HG03066 (cell line): ENCODE results near the gene PLCB4.
"Not testable (repeated sequence)": the region's sequence is repeated elsewhere in the genome, so short reads cannot be mapped to it uniquely, and the experiment has no call there.

ENCODE experiments used
- ATAC-seq: cut with Tn5 transposase; IDR thresholded peaks from one replicate; pipeline ENCODE4 v1.9.1; 2021; ENCODE audit warnings: low read depth; ENCODE audit not compliant: unreplicated experiment

The PLCB4 gene

DNA sequence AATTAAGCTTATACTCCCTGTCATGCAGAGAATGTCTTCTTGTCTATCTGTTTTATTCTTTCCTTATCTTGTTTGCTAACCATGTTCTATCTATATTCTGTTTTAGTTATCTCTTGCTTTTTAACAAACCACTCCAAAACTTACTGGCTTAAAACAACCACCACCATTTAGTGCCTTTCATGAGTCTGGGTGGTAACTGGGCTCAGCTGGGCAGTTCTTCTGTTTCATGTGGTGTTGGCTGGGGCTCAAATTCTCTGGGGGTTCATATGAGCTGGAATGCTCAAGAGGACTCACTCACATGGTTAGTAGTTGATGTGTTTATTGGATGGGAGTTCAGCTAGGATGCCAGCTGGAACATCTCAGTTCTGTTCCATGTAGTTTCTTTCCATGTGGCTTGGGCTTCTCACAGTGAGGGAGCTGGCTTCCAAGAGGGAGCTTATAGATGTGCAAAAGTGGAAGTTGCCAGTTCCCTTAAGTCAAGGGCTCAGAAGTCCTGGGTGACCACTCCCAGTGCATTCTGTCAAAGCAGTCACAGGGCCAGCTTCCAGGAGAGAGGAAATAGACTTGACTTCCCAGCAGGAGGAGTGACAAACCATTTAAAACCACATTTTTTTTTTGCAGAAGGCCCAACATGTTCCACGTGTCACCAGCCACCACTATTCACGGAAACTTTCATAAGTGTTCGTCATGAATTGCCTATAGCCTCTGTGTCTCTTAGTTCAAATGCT is 70.4 kb downstream of the PLCB4 start:
- no peak for ATAC-seq

DNA sequence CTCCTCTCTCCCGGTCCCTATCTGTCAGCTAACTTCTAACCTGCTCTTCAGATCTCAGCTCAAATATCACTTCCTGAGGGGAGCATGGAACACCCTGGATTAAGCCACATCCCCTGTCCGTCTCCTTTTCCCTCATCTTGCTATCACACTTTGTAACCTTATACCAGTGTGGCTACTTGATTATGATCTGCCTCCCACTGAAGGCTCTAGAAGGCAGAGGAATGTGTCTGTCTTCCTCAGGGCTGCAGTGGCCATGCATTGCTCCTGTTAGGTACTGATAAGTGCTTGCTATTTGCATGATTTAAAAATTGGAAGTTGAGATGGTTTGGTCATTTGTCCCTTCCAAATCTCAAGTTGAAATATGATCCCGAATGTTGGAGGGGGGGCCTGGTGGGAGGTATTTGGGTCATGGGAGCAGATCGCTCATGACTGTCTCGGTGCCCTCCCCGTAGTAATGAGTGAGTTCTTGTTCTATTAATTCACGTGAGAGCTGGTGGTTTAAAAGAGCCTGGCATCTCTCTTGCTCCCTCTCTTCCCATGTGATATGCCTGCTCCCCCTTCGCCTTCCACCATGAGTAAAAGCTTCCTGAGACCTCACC is 71.4 kb downstream of the PLCB4 start:
- no peak for ATAC-seq

DNA sequence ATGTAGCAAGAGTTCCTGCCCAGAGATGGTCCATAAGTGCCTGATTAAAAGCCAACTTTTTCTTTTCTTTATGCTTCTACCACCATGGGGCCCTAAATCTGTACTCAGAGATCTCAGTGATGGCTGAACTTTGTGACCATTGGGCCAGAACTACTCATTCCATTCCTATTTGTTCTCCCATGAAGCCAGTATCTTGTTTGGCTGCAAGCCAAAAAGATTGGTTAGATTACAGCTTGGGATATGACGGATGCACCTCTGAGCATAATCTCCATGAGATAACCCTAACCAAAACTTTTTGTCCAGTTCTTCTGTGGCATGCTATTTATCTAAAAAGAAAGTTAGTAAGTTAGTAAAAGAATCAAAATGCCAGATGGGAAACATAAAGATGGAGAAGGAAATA is 72.2 kb downstream of the PLCB4 start:
- no peak for ATAC-seq

DNA sequence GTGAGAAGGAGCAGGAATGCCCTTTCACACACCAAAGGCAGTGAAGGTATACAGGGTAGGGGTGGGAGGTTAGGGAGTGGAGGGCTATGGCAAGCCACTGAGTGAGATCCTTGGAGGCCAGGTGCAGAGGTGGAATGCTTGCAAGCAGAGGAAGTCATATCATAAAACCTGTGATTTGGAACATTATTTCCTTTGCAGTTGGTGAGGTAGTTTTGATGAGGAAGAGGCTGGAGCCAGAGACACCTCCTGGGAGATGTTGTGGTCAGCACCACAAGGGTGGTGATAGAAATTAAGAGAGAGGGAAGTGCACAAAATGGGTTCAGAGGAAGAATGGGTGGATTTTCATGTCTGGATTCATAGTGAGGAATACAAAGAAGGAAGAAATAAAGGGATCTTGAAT is 73.0 kb downstream of the PLCB4 start:
- no peak for ATAC-seq

DNA sequence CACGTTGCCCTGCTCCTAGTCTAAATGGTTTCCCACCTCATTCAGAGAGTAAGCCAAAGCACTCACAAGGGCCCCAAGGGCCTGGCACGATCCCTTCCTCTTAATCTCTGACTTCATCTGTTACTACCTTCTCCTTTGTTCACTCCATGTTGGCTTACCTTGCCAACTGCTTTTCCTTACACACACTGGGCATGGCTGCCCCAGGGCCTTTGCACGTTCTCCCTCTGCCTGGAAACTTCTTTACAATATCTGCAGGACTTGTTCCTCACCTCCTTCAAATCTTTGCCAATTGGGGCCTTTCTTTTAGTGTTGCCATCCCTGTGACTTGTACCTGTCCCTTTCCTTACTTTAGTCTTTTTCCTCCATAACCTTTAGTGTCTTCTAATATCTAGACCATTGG is 73.9 kb downstream of the PLCB4 start:
- no peak for ATAC-seq

DNA sequence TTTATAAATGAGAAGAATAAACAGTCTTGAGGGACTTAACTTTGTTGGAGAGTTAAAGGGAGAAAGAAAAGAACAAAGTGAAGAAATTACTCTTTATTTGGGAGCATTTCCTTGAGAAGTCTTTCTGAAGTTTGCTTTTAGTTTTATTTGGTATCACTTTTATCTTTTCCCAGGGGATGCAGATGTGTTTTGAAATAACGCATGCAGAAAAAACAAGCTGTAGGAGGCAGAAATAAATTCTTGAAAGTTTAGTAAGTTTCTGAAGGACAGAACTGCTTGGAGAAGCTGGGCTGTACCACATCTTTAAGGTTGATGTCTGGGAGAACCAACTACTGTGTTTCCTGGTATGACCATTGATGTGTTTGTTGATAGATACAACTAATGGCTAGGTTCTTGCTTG is 75.0 kb downstream of the PLCB4 start:
- ATAC-seq = no peak

DNA sequence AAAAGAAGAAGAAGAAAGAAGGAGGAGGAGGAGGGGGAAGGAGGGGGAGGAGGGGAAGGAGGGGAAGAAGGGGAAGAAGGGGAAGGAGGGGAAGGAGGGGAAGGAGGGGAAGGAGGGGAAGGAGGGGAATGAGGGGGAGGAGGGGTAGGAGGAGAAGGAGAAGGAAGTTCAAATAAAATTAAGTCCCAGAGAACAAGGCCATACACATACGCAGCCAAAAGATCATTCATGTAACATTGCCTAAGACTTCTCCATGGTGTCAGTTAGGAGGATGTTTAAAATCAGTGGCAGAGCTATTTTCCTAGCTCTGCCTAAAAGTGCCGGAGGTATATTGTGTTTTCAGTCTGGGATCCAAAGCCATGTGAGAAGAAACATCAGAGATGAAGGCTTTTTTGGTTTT is 75.8 kb downstream of the PLCB4 start:
- no peak for ATAC-seq

DNA sequence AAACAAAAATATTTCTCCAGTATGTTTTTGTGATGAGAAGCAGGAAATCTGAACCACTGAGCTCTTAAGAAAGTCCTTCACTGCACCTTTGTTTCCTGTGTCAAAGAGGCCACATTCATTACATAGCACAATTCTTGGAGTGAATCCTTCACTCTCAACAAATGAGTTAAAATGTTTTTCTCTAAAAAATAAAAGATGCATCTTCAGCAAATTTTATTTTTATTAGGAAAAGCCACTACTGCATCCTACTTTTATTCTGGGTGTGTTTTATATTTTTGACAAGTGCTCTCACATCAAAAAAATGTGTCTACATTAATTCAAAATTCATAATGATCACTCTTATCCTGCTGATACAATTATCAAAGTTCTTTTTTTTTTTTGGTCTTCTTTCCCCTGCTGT is 76.3 kb downstream of the PLCB4 start:
- no peak for ATAC-seq

DNA sequence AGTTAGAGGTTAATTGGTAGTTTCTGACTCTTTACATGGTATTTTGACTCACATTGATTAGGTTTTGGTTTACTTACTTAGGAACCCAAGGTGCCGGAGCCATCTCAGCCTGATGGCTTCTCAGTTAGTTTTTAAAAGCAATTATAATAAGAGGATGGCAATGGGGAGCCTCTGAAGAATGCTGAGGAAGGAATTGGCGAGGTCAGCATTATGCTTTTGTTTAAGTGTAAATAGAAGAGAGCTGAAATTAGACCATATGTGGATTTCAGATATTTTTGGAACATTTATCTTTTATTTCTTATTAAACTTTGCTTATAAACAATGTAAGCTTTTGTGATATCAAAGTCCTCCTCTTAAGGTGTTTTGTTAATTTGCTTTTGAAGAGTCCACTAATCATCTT is 77.8 kb downstream of the PLCB4 start:
- no peak for ATAC-seq

DNA sequence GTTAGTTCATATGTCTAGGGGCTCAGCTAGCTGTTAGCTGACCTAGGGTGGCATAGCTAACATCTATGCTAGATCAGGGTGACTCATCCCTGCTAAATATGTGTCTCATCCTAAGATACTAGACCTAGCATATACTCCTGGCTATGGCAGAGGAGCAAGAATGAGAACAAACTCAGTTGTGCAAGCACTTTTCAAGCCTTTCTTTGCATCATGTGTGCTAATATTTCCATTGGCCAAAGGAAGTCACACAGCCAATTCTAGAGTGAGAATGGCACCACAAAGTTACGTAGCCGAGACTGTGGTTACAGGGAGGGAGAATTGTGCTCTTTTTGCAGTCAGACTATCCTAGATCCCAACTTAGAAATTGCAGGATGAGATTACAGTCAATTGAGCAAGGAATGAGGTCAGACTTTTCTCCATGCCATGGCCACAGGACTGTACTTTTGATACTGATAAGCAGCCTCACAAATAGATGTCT is 78.7 kb downstream of the PLCB4 start:
- ATAC-seq = no peak

DNA sequence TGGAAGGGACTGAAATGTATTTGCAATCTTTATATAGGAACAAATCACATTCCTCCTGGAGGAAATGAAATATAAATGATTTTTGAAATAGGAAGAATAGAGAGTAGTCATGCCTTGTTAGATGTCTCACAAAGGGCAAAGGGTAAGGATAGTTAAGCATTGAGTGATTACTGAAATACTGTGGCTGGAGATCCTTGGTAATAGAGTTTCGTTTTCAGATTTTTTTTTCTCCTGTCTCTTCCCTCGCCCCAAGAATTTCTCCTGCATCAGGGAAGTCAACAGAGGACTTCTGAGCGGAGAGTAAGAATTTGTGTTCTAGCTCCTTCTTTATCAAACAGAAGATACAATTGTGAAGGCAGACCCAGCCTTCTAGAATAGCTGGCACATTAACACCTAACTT is 79.4 kb downstream of the PLCB4 start:
- no peak for ATAC-seq

DNA sequence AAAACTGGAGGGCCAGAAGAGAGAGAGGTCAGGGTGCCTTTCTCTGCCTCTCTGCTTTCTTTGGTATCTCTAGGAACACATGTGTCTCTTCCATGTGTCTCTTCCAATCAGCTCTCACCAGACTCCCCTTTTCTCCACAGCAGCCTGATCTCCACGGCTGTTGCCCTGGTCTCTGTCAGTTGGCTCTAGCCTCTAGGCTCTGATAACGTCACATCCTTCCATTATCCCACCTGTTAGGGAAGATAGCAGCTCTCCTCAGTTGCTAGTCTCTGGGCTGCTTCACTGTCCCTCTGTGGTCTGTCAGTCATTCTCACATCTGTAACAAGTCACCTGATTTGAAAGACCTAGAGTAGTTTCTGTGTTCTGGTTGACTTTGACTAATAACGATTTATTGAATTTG is 80.2 kb downstream of the PLCB4 start:
- no peak for ATAC-seq

DNA sequence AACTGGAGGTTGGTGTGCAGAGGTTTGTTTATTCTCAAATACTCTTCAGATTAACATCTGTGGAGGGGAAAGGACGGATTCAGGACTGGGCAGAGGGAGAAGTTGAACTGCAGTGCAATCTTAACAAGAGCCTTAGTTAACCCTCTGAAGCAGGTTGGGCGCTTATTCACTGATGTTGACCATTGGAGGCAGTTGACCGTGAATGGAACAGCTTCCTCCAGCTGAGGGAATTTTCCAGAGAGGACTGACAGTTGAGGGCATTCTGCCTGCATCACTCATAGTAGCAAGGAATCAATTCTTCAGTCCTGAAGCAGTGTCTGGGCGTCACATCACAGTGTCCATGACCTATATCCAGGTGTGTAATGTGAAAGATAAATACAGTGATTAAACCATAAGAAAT is 80.9 kb downstream of the PLCB4 start:
- ATAC-seq = no peak

DNA sequence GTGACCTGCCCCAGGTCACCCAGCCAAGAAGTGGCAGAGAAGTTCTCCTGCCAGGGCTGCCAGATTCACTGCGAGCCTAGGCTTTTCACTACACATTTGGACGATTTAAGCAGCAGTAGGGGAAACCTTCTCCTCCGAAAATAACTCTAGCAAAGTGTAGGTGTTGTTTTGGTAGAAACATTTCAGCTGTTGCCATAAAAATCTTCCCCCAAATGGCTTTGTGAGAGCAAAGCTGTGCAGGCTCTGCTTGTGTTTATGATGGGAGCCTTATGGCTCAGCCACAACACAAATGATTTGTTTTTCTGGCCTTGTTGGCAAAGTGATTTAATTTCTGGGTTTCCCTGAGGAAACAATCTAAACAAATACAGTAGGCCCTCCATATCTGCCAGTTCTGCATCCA is 81.8 kb downstream of the PLCB4 start:
- no peak for ATAC-seq

DNA sequence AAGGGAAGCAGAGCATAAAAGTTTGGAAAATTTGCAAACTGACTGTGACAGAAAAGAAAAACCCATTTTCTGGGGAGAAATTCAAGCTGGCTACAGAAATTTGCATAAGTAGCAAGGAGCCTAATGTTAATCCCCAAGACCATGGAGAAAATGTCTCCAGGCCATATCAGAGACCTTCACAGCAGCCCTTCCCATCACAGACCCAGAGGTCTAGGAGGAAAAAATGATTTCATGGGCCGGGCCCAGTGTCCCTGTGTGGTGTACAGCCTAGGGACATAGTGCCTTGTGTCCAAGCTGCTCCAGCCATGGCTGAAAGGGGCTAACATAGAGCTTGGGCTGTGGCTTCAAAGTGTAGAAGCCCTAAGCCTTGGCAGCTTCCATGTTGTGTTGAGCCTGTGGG is 83.3 kb downstream of the PLCB4 start:
- ATAC-seq = not testable (repeated sequence)

DNA sequence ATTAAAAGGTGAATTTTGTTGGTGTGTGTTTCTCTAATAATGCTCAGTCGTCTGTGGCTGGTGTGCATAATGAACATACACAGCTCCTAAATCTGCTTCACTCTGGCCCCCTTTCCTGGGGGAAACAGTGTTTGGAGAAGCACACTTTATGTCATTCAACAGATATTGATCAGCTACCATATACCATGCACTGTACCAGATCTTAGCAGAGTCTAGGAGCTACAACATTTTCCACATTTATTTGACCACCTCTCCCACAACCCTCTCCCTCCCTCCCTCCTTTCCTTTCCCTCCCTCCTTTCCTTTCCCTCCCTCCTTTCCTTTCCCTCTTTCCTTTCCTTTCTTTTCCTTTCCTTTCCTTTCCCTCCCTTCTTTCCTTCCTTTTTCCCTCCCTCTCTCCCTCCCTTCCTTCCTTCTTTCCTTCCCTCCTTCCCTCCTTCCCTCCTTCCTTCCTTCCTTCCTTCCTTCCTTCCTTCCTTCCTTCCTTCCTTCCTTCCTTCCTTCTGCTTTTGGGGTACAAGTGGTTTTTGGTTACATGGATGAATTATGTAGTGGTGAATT is 85.7 kb downstream of the PLCB4 start:
- no peak for ATAC-seq

DNA sequence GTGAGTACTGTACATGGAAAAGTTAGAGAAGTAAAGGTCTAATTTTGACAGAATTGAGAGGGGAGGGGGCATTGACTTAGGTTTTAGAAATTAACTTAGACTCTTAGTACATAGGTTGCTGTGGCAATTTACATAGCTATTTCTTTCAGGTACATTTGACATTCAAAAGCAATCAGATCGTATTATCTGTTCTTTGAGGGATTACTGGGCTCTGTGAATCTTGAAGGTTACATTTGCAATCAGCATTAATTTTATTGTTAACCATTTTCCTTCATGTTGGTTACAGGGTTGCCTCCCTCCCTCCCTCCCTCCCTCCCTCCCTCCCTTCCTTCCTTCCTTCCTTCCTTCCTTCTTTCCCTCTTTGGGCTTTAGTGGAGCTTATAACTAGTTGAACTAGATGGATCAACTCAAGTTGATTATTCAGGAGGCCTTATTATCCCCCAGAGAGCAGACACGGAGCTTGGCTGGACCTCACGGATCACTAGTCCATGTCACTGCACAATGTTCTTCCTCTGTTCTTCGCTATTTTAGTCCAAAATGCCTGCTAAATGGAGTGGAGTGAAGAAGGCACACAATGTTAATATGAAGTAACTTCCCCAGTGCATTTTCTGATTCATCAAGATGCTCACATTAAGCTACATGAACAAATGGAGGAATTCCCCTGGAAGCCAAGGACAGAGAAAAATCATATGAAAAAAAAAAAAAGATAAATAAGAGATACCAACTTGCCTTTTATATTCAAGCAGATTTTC is 87.8 kb downstream of the PLCB4 start:
- no peak for ATAC-seq

DNA sequence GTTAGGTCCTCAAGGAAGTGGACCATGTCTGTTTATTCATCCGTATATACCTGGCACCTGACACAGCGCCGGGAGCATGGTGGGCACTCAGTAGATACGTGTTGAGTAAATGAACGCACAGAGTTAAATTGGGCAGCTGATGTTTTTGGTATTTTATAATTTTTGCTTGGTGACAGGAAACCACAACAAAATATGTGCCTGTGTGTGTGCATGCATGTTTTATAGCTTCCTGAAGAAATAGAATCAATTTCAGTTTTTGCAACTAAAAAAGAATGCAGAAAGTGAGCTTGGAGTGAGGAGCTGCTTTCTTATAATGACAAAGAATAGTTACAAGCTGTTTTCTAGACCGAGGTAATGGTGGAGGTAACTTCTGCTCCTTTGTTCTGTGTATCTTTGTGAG is 91.4 kb downstream of the PLCB4 start:
- ATAC-seq = no peak

DNA sequence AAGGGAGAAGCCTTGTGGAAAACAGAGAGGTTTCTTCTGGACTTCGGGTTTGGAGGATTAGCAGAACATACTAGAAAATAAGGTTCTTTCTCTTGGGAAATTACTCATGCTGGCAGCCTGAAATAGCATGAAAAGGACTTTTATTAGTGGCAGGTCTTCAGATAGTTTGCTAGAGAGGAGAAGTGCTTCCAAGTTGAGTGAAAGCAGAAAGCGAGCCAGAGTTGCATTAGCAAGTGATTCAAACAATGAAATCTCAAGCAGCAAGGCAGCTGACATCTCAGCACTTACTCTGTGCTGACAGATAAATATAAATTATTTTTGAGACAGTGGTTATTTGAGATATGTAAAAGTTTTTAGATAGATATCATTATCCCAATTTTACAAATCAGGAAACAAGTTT is 91.9 kb downstream of the PLCB4 start:
- no peak for ATAC-seq

DNA sequence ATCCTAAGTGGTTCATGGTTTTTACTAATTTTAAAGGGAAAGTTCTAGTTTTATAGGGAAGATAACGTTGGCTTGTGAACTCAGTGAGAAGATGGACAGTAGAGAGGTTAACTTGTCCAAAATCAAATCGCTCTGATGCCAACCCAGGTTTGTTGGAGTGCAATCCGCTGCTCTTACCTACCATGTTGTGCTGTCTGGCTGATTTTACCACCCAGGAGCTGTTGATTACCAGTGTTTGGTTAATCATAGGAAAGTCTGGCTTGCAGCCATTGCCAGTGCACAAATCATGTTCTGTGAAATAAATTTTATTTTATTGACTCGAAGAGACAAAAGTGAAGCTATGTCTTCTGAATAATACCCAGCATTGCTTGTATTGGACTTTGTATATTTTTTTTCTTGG is 92.4 kb downstream of the PLCB4 start:
- ATAC-seq = no peak

DNA sequence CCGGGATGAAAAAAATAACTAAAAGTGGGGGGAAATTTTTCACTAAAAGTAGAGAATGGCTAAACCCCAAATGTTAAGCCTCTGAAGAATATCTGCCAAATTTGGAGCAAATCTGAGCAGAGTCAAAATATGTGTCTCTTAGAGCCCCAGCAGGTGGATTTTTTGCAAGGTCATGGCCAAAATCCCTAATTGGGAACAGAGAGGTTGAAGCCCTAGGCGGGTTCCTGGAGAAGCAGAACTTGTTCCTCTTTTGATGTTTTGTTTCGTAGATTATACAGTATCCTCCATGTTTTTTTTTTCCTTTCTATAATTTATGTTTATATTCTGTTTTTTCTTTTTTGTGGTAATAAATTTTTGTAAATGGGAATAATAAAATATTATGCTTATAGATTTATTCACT is 94.4 kb downstream of the PLCB4 start:
- ATAC-seq = no peak

DNA sequence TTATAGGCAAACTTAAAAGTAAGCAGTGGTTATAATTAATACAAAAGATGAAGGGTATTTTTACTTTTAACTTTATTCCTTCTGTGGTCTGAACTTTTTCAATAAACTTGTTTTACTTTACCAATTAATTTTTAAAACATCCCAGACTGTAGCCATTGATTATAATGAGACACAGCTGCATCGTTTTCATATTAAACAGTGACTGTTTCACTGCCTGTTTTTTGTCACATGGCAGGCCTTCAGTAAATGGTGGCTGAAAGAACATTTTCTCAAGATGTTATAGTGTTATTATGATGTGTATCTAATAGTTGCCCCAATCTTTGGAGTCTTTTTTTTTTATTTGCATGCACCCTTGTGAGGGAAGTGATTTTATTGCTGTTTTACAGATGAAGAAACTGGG is 95.1 kb downstream of the PLCB4 start:
- ATAC-seq = no peak
